DOHH2 (cell line): Measurements from ENCODE around the gene ABCG5.

Experiments used
- H3F3A ChIP-seq: fragments of 200-600 bp; sonication (generic), shearing (Covaris generic); 2 replicates; pipeline ENCODE4 v1.6.0; 2016; ENCODE audit warnings: antibody characterized with exemption, mild to moderate bottlenecking; ENCODE audit not compliant: control insufficient read depth, insufficient read depth
- H3K27ac ChIP-seq: fragments of 200-600 bp; sonication (generic); 2 replicates; pipeline ENCODE4 v1.5.1; 2014; ENCODE audit warnings: low read depth, mild to moderate bottlenecking, low read length, moderate library complexity
- H3K27me3 ChIP-seq: fragments of 200-600 bp; sonication (generic); 2 replicates; pipeline ENCODE4 v1.6.1; 2014; ENCODE audit warnings: mild to moderate bottlenecking, low read length, mixed read lengths; ENCODE audit not compliant: control insufficient read depth
- H3K36me3 ChIP-seq: fragments of 200-600 bp; sonication (generic); 2 replicates; pipeline ENCODE4 v1.6.1; 2014; ENCODE audit warnings: mild to moderate bottlenecking, low read length, moderate library complexity, mixed read lengths; ENCODE audit not compliant: control insufficient read depth
- H3K4me1 ChIP-seq: fragments of 200-600 bp; sonication (generic); 2 replicates; pipeline ENCODE4 v1.6.1; 2014; ENCODE audit warnings: mild to moderate bottlenecking, low read length, mixed read lengths; ENCODE audit not compliant: control insufficient read depth
- H3K4me2 ChIP-seq: fragments of 200-600 bp; sonication (generic); 2 replicates; pipeline ENCODE4 v1.6.0; 2014; ENCODE audit warnings: mild to moderate bottlenecking, low read length, moderate library complexity
- H3K4me3 ChIP-seq: fragments of 200-600 bp; sonication (generic); 2 replicates; pipeline ENCODE4 v1.5.1; 2014; ENCODE audit warnings: mild to moderate bottlenecking, low read length, mixed read lengths
- H3K79me2 ChIP-seq: fragments of 200-600 bp; sonication (generic); 2 replicates; pipeline ENCODE4 v1.6.1; 2014; ENCODE audit warnings: mild to moderate bottlenecking, low read length, mixed read lengths; ENCODE audit not compliant: control insufficient read depth
- H3K9me2 ChIP-seq: fragments of 200-600 bp; sonication (generic); replicated peaks from 2 replicates; pipeline ENCODE4 v1.6.1; 2014; ENCODE audit warnings: mild to moderate bottlenecking, low read length, mixed read lengths; ENCODE audit not compliant: control insufficient read depth
- H3K9me3 ChIP-seq: fragments of 200-600 bp; sonication (generic); 2 replicates; pipeline ENCODE4 v1.6.1; 2014; ENCODE audit warnings: antibody characterized with exemption, low read length, mixed read lengths; ENCODE audit not compliant: control insufficient read depth, insufficient read depth
- H4K20me1 ChIP-seq: fragments of 200-600 bp; sonication (generic); 2 replicates; pipeline ENCODE4 v1.6.0; 2014; ENCODE audit warnings: low read depth, mild to moderate bottlenecking, antibody characterized with exemption, low read length, moderate library complexity; ENCODE audit not compliant: control insufficient read depth, insufficient read depth
- EZH2phosphoT487 ChIP-seq: fragments of 200-600 bp; sonication (generic); IDR thresholded peaks from 2 replicates; pipeline ENCODE4 v1.6.1; 2017; ENCODE audit warnings: borderline replicate concordance, mild to moderate bottlenecking, antibody characterized with exemption, low read length, moderate library complexity, mixed read lengths
- TF ChIP-seq, protein P1 (sequence below): fragments of 200-600 bp; sonication (generic); IDR thresholded peaks from one replicate; pipeline ENCODE4 v1.5.1; 2014; ENCODE audit warnings: antibody characterized with exemption, mild to moderate bottlenecking, low read depth, low read length; ENCODE audit not compliant: poor library complexity, severe bottlenecking

ABCG5 gene

DNA sequence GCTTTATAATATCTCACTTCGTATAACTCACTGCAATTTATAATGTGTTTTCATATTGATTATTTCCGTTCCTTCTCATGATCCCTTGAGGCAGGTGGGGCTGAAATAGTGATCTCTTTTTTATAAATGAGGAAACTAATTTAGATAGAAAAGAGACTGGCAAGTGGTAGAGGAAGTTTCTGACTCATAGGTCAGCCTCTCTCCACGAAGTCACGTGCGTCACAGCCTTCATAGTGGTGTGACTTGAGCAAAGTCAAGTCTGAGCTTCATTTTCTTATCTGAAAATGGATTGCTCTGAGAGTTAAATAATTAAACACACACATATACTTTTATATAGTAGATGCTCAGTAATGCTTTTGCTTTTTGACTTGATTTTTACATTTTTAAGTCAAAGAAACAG, 19.9 kb downstream of the ABCG5 start:
- no peak overlapping the region for H3K27ac ChIP-seq
- H3K36me3 ChIP-seq = no peaks in the 10 kb centered on the region
- no peaks in the 10 kb centered on the region for H4K20me1 ChIP-seq
- H3K9me2 ChIP-seq = no peaks in the 10 kb centered on the region
- H3K4me2 ChIP-seq = no peak overlapping the region
- H3K4me3 ChIP-seq = no peak overlapping the region
- TF ChIP-seq, protein P1, sequence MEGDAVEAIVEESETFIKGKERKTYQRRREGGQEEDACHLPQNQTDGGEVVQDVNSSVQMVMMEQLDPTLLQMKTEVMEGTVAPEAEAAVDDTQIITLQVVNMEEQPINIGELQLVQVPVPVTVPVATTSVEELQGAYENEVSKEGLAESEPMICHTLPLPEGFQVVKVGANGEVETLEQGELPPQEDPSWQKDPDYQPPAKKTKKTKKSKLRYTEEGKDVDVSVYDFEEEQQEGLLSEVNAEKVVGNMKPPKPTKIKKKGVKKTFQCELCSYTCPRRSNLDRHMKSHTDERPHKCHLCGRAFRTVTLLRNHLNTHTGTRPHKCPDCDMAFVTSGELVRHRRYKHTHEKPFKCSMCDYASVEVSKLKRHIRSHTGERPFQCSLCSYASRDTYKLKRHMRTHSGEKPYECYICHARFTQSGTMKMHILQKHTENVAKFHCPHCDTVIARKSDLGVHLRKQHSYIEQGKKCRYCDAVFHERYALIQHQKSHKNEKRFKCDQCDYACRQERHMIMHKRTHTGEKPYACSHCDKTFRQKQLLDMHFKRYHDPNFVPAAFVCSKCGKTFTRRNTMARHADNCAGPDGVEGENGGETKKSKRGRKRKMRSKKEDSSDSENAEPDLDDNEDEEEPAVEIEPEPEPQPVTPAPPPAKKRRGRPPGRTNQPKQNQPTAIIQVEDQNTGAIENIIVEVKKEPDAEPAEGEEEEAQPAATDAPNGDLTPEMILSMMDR = no peak
- TF ChIP-seq EZH2phosphoT487 = no peak
- no peaks in the 10 kb centered on the region for H3K4me1 ChIP-seq
- no peaks in the 10 kb centered on the region for H3K79me2 ChIP-seq
- no peaks in the 10 kb centered on the region for H3K9me3 ChIP-seq
- H3K27me3 ChIP-seq = no peaks in the 10 kb centered on the region; the same call in 1 of the 2 replicates
- H3F3A ChIP-seq = no peaks in the 10 kb centered on the region

DNA sequence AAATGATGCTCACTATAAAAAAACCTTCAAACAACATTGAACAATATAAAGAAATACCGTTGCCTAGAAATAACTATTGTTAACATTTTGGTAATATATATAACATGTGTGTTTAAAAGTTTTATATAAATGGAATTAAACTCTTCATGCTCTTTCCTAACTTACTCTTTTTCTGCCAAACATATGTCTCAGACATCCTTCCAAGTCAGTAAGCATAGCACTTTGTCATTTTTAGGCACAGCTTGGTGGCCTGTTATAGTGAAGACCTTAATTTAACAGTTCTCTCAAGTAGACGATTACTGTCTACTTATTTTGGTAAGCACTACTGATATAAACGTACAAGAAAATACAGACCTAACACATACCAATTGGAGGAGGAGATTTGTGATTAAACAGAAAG, 23.9 kb downstream of the ABCG5 start:
- no peaks in the 10 kb centered on the region for H3K4me1 ChIP-seq
- H3K4me3 ChIP-seq = no peak overlapping the region
- TF ChIP-seq, protein P1 = no peak
- no peak for TF ChIP-seq EZH2phosphoT487
- no peaks in the 10 kb centered on the region for H3K36me3 ChIP-seq
- H3K27me3 ChIP-seq = no peaks in the 10 kb centered on the region
- no peak overlapping the region for H3K4me2 ChIP-seq
- H3F3A ChIP-seq = no peaks in the 10 kb centered on the region
- H3K9me3 ChIP-seq = no peaks in the 10 kb centered on the region
- H3K27ac ChIP-seq = no peak overlapping the region
- no peaks in the 10 kb centered on the region for H3K79me2 ChIP-seq
- no peaks in the 10 kb centered on the region for H3K9me2 ChIP-seq
- H4K20me1 ChIP-seq = no peaks in the 10 kb centered on the region

- no peaks in the 10 kb centered on the region for H3F3A ChIP-seq
- no peaks in the 10 kb centered on the region for H3K27me3 ChIP-seq
- no peak overlapping the region for H3K4me2 ChIP-seq
- H3K27ac ChIP-seq = no peak overlapping the region
- H3K4me1 ChIP-seq = no peaks in the 10 kb centered on the region
- H3K9me2 ChIP-seq = no peaks in the 10 kb centered on the region
- no peaks in the 10 kb centered on the region for H4K20me1 ChIP-seq
- H3K79me2 ChIP-seq = no peaks in the 10 kb centered on the region
- no peak overlapping the region for H3K4me3 ChIP-seq
- TF ChIP-seq EZH2phosphoT487 = no peak
- TF ChIP-seq, protein P1 = no peak
- H3K9me3 ChIP-seq = no peaks in the 10 kb centered on the region
- H3K36me3 ChIP-seq = no peaks in the 10 kb centered on the region
Observed at GRCh38 chr2:43812947-43813346, 25.7 kb downstream of the ABCG5 start.

DNA sequence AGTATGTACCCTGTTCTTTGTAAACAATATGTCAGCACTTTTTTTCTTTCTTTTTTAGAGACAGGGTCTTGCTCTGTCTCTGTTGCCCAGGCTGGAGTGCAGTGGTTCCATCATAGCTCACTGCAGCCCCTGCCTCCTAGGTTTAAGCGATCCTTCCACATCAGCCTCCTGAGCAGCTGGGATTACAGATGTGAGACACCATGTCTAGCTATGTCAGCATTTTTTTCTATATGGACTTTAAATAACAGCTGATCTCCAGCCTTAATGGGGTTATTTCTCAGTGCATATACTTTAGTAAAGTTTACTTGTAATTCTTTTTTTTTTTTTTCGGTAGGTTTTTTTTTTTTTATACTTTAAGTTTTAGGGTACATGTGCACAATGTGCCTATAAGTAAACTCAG, 26.6 kb downstream of the ABCG5 start:
- H3K4me2 ChIP-seq = no peak overlapping the region
- no peaks in the 10 kb centered on the region for H3K9me2 ChIP-seq
- no peak overlapping the region for H3K27ac ChIP-seq
- no peaks in the 10 kb centered on the region for H3K9me3 ChIP-seq
- no peaks in the 10 kb centered on the region for H4K20me1 ChIP-seq
- no peaks in the 10 kb centered on the region for H3K4me1 ChIP-seq
- H3K4me3 ChIP-seq = no peak overlapping the region
- H3F3A ChIP-seq = no peaks in the 10 kb centered on the region
- no peak for TF ChIP-seq EZH2phosphoT487
- TF ChIP-seq, protein P1 = no peak
- no peaks in the 10 kb centered on the region for H3K79me2 ChIP-seq
- no peaks in the 10 kb centered on the region for H3K27me3 ChIP-seq
- no peaks in the 10 kb centered on the region for H3K36me3 ChIP-seq
